HepG2 (cell line): ENCODE data around the gene AKR1C4. TPM values are rescaled to one million over a fixed set of nuclear protein-coding genes. Genes with fewer than 3 reads are reported as not detected.

Experiments used
- AKAP8 ChIP-seq: sonication (generic); formaldehyde crosslinking; IDR thresholded peaks from 2 replicates; pipeline ENCODE4 v1.5.1; 2020; ENCODE audit warnings: mild to moderate bottlenecking, missing genetic modification reagents
- EED ChIP-seq: sonication (generic); formaldehyde crosslinking; IDR thresholded peaks from 2 replicates; pipeline ENCODE4 v1.5.0; 2020; ENCODE audit warnings: mild to moderate bottlenecking, missing genetic modification reagents
- FOXK2 ChIP-seq: fragments of 450-650 bp; IDR thresholded peaks from 2 replicates; pipeline ENCODE4 v1.6.1; 2016
- GATA4 ChIP-seq: sonication (generic); IDR thresholded peaks from 2 replicates; pipeline ENCODE4 v1.6.1; 2016; ENCODE audit warnings: antibody characterized with exemption, low read depth, borderline replicate concordance
- JDP2 ChIP-seq: sonication (generic); formaldehyde crosslinking; IDR thresholded peaks from 2 replicates; pipeline ENCODE4 v1.8.1; 2022; ENCODE audit warnings: missing genetic modification reagents, borderline replicate concordance
- KAT7 ChIP-seq: IDR thresholded peaks from 2 replicates; pipeline ENCODE4 v1.6.1; 2018; ENCODE audit warnings: borderline replicate concordance, missing compliant biosample characterization
- NR2C2 ChIP-seq: sonication (generic); formaldehyde crosslinking; IDR thresholded peaks from 2 replicates; pipeline ENCODE4 v1.4.0; 2020; ENCODE audit warnings: missing genetic modification reagents, mild to moderate bottlenecking, moderate library complexity, borderline replicate concordance
- NRL ChIP-seq: sonication (generic); formaldehyde crosslinking; IDR thresholded peaks from 2 replicates; pipeline ENCODE4 v1.5.0; 2020; ENCODE audit warnings: missing genetic modification reagents, mild to moderate bottlenecking, moderate library complexity, borderline replicate concordance
- YY1 ChIP-seq: IDR thresholded peaks from 2 replicates; pipeline ENCODE4 v1.6.1; 2011; ENCODE audit warnings: low read length, low read depth, moderate library complexity, mild to moderate bottlenecking; ENCODE audit not compliant: insufficient read depth, insufficient replicate concordance
- ZNF350 ChIP-seq: sonication (generic); formaldehyde crosslinking; IDR thresholded peaks from 2 replicates; pipeline ENCODE4 v1.4.0; 2020; ENCODE audit warnings: mild to moderate bottlenecking, low read depth, missing genetic modification reagents, borderline replicate concordance
- ZNF614 ChIP-seq: IDR thresholded peaks from 2 replicates; pipeline ENCODE4 v1.6.1; 2018; ENCODE audit warnings: missing biosample characterization, missing genetic modification reagents, inconsistent platforms, borderline replicate concordance
- ZNF788 ChIP-seq: sonication (generic); formaldehyde crosslinking; IDR thresholded peaks from 2 replicates; pipeline ENCODE4 v1.5.0; 2020; ENCODE audit warnings: mild to moderate bottlenecking, missing genetic modification reagents, borderline replicate concordance
- ZNF792 ChIP-seq: IDR thresholded peaks from 2 replicates; pipeline ENCODE4 v1.6.1; 2016
- polyA plus RNA-seq, 8 experiments: library from polyadenylated mRNA; depleted of rRNA in 3 of 8; stranded (reverse) in 7 of 8; unstranded in 1 of 8; fragments of >200 nt; fragmentation: Illumina TruSeq in 4 of 8; extraction: Trizol in 4 of 8; gene quantifications; 2 replicates each; pipeline versions ENCODE4 v1.2.1 to v1.2.3, GENCODE V29; 2011 to 2016; ENCODE audit warnings: low read depth in 4 of 8, missing spikeins in 1 of 8, mixed read lengths in 1 of 8; ENCODE audit not compliant: insufficient read depth in 1 of 8
- total RNA-seq, 5 experiments: library from RNA; depleted of rRNA; stranded (reverse); fragments of >200 nt; fragmentation: Illumina TruSeq; extraction: Trizol; gene quantifications; 2 replicates each; pipeline ENCODE4 v1.2.3, GENCODE V29; 2016; ENCODE audit warnings: low read depth in 1 of 5
- TF ChIP-seq, protein P1 (sequence below): sonication (generic); formaldehyde crosslinking; IDR thresholded peaks from one replicate; pipeline ENCODE4 v1.5.1; 2020; ENCODE audit warnings: mild to moderate bottlenecking, missing genetic modification reagents; ENCODE audit errors: not compliant biosample characterization
- TF ChIP-seq, protein P2 (sequence below): sonication (generic); formaldehyde crosslinking; IDR thresholded peaks from 2 replicates; pipeline ENCODE4 v1.9.0; 2022; ENCODE audit warnings: missing genetic modification reagents, mild to moderate bottlenecking, borderline replicate concordance
- TF ChIP-seq, protein P3 (sequence below): sonication (generic); formaldehyde crosslinking; IDR thresholded peaks from 2 replicates; pipeline ENCODE4 v1.5.0; 2020; ENCODE audit warnings: mild to moderate bottlenecking, missing genetic modification reagents

AKR1C4 gene
- total and polyA plus RNA-seq, 2 of the 13 experiments (the other 11 are each of a cell fraction or from before 2014, with no cell fraction given): 0.18 to 1.3 TPM

DNA sequence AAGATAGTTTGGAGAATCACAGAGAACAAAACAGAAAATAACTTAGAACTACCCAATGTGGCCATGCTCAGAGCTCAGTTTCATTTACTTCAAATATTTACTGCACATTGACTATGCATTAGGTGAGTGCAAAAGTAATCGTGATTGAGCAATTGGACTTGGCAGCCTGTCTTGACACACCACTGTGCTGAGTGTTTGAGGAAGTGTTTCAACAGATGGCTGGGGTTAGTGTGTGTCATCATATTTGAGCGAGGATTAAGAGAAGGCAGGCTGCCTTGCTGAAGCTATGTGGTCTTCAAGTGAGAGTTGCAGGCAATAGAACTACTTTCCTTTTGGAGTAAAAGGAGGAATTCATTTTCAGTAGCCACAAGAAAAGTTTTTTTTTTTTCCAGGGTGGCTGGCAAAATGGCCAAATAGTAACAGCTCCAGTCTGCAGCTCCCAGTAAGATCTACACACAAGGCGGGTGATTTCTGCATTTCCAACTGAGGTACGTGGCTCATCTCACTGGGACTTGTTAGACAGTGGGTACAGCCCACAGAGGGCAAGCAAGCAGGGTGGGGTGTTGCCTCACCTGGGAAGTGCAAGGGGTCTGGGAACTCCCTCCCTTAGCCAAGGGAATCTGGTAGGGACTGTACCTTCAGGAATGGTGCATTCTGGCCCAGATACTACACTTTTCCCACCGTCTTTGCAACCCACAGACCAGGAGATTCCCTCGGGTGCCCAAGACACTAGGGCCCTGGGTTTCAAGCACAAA, 37.6 kb downstream of the AKR1C4 start (continued):
- TF ChIP-seq, protein P1, sequence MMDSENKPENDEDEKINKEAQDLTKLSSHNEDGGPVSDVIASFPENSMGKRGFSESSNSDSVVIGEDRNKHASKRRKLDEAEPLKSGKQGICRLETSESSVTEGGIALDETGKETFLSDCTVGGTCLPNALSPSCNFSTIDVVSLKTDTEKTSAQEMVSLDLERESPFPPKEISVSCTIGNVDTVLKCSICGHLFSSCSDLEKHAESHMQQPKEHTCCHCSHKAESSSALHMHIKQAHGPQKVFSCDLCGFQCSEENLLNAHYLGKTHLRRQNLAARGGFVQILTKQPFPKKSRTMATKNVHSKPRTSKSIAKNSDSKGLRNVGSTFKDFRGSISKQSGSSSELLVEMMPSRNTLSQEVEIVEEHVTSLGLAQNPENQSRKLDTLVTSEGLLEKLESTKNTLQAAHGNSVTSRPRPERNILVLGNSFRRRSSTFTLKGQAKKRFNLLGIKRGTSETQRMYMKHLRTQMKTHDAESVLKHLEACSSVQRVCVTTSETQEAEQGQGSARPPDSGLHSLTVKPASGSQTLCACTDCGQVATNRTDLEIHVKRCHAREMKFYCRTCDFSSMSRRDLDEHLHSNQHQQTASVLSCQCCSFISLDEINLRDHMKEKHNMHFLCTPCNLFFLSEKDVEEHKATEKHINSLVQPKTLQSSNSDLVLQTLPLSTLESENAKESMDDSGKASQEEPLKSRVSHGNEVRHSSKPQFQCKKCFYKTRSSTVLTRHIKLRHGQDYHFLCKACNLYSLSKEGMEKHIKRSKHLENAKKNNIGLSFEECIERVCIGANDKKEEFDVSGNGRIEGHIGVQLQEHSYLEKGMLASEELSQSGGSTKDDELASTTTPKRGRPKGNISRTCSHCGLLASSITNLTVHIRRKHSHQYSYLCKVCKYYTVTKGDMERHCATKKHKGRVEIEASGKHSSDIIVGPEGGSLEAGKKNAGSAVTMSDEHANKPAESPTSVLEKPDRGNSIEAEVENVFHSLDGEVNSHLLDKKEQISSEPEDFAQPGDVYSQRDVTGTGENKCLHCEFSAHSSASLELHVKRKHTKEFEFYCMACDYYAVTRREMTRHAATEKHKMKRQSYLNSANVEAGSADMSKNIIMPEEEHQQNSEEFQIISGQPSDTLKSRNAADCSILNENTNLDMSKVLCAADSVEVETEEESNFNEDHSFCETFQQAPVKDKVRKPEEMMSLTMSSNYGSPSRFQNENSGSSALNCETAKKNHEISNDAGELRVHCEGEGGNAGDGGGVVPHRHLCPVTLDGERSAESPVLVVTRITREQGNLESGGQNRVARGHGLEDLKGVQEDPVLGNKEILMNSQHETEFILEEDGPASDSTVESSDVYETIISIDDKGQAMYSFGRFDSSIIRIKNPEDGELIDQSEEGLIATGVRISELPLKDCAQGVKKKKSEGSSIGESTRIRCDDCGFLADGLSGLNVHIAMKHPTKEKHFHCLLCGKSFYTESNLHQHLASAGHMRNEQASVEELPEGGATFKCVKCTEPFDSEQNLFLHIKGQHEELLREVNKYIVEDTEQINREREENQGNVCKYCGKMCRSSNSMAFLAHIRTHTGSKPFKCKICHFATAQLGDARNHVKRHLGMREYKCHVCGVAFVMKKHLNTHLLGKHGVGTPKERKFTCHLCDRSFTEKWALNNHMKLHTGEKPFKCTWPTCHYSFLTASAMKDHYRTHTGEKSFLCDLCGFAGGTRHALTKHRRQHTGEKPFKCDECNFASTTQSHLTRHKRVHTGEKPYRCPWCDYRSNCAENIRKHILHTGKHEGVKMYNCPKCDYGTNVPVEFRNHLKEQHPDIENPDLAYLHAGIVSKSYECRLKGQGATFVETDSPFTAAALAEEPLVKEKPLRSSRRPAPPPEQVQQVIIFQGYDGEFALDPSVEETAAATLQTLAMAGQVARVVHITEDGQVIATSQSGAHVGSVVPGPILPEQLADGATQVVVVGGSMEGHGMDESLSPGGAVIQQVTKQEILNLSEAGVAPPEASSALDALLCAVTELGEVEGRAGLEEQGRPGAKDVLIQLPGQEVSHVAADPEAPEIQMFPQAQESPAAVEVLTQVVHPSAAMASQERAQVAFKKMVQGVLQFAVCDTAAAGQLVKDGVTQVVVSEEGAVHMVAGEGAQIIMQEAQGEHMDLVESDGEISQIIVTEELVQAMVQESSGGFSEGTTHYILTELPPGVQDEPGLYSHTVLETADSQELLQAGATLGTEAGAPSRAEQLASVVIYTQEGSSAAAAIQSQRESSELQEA: no peak
- TF ChIP-seq ZNF788 (CRISPR knock-in tag): peak; percentile 79; the same call in 1 of the 2 replicates
- no peak for TF ChIP-seq FOXK2
- no peak for TF ChIP-seq ZNF350
- TF ChIP-seq NRL (CRISPR knock-in tag): no peak
- TF ChIP-seq, protein P2, sequence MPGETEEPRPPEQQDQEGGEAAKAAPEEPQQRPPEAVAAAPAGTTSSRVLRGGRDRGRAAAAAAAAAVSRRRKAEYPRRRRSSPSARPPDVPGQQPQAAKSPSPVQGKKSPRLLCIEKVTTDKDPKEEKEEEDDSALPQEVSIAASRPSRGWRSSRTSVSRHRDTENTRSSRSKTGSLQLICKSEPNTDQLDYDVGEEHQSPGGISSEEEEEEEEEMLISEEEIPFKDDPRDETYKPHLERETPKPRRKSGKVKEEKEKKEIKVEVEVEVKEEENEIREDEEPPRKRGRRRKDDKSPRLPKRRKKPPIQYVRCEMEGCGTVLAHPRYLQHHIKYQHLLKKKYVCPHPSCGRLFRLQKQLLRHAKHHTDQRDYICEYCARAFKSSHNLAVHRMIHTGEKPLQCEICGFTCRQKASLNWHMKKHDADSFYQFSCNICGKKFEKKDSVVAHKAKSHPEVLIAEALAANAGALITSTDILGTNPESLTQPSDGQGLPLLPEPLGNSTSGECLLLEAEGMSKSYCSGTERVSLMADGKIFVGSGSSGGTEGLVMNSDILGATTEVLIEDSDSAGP (CRISPR knock-in tag): no peak
- TF ChIP-seq, protein P3, sequence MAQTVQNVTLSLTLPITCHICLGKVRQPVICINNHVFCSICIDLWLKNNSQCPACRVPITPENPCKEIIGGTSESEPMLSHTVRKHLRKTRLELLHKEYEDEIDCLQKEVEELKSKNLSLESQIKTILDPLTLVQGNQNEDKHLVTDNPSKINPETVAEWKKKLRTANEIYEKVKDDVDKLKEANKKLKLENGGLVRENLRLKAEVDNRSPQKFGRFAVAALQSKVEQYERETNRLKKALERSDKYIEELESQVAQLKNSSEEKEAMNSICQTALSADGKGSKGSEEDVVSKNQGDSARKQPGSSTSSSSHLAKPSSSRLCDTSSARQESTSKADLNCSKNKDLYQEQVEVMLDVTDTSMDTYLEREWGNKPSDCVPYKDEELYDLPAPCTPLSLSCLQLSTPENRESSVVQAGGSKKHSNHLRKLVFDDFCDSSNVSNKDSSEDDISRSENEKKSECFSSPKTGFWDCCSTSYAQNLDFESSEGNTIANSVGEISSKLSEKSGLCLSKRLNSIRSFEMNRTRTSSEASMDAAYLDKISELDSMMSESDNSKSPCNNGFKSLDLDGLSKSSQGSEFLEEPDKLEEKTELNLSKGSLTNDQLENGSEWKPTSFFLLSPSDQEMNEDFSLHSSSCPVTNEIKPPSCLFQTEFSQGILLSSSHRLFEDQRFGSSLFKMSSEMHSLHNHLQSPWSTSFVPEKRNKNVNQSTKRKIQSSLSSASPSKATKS (CRISPR knock-in tag): no peak
- TF ChIP-seq NR2C2 (CRISPR knock-in tag): peak; percentile 73
- peak; percentile 84 for TF ChIP-seq ZNF792 (CRISPR knock-in tag)
- peak; percentile 85 for TF ChIP-seq ZNF614 (CRISPR knock-in tag)
- no peak for TF ChIP-seq GATA4
- no peak for TF ChIP-seq KAT7 (CRISPR knock-in tag)
- TF ChIP-seq JDP2 (CRISPR knock-in tag): no peak
- TF ChIP-seq AKAP8: no peak
- TF ChIP-seq EED: no peak
- TF ChIP-seq YY1: no peak
